T-helper 2 cell (primary cell): ENCODE measurements around the gene RNF115.

Source experiments
- DNase-seq, 5 experiments: peaks; one replicate each; pipeline versions ENCODE4 v3.0.0 to v3.0.0-alpha.2; 2012 to 2022

The RNF115 gene

DNA sequence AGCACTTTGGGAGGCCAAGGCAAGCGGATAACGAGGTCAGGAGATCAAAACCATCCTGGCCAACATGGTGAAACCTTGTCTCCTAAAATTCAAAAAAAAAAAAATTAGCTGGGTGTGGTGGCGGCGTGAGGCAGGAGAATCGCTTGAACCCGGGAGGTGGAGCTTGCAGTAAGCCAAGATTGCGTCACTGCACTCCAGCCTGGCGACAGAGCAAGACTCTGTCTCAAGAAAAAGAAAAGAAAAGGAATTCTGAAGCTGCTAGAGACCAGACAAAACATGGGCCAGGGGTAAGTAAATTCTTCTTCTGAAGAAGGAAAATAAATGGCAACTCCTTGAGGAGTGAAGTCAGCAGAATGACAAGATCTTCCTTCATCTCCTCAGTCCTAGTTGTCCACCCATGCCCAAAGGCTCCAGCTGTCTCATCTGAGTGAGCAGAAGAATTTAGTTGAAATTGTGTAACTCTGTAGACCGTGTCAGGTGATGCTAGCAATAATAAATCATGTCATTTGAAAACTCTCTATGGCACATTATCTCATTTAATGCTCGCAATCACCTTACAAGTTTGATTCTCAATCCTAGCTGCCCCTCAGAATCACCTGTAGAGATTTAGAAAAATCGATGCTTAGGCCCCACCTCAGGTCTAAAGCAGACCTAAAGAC is 131.0 kb downstream of the RNF115 start:
- DNase-seq: no peak

DNA sequence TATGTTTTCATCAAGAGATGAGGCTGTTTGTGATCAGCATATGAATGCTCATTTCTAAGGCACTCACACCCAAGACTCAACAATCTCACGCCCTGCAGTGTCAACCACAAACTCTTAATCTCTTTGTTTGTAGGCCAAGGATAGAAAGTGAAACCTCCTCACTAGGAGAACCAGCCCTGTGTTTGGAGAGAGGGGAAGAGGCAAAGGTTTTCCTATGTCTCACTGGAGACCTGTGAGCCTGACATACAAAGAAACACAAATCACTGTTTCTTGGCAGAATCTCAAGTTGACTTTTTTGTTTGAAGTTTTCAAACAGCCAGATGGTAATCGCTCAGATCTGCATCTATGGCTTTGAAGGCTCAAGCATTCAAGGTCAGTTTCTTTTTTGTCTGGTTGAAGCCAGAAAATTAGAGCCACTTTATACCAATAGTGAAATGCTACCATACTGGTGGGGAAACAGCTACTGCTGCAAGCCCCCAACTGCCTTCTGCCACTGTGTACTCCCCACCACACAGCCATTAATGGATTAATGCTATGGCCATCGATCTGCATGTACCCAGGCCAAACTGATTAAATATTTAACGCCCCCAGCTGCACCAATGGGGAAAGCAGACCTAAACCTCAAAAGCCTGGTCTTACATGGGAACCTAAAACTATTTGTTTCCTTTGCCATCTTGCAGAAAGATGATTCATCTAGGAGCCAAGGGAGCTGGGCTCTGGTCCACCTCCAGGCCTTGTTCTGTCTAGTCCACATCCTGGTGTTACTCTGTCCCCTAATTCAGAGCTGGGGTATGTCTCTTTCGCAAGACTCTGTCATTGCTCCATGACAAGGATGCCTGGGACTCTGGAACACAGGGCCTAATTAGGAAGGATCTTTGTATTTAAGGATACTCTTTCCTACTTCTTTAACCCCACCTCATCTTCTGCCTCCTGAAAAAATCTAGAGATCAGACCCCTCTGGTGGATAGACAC is 133.0 kb downstream of the RNF115 start:
- peak in 2 of 5 experiments; percentile 47 to 87 for DNase-seq

DNA sequence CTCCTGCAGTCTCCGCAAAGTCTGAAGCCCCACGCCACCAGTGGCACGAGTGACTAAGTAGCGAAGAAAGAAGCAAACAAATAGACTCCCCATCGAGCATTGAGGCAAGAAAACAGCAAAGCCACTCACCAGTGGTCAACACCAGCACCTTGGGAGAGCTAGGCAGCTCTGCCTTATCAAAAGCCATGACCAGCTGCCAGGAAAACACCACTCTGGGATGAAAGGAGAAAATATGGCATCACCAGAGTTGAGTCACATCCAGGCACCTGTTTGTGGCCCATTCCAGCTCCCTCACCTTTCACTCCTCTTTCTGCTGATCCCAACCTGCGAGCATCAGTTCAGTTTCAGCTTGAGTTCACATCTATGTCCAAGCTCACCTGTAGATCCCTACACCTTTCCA is 134.0 kb downstream of the RNF115 start:
- no peak for DNase-seq

DNA sequence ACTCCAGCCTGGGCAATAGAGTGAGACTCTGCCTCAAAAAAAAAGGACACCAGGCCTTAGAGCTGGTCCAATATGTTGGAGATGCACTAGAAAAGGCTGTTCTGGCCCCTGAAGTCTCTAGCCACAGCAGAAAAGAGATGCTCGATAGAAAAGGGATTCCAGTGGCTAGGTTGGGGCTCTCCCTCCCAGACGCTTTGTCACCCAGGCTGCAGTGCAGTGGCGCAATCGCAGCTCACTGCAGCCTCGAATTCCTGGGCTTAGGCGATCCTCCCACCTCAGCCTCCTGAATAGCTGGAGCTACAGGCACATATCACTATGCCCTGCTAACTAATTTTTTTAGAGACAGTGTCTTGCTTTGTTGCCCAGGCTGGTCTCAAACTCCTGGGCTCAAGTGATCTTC is 135.0 kb downstream of the RNF115 start:
- DNase-seq: no peak
